GM19467 (cell line): ENCODE data around the gene GATC.
"Not testable (repeated sequence)": the region's sequence is repeated elsewhere in the genome, so short reads cannot be mapped to it uniquely, and the experiment has no call there.

Experiments used
- ATAC-seq: cut with Tn5 transposase; IDR thresholded peaks from one replicate; pipeline ENCODE4 v1.9.1; 2021; ENCODE audit warnings: mild to moderate bottlenecking, moderate library complexity; ENCODE audit not compliant: unreplicated experiment

GATC gene

GRCh38 chr12:120432772-120433525 lies 13.3 kb upstream of the GATC start:
- ATAC-seq = no peak

- ATAC-seq = peak; percentile 95
Observed at GRCh38 chr12:120437735-120438494, 8.3 kb upstream of the GATC start, which contains the start of gene COX6A1. Gene COX6A1, plus strand, starts transcription at chr12:120438113. Its CDS starts 14 bp downstream, at chr12:120438127.

GRCh38 chr12:120438495-120439198 lies 7.6 kb upstream of the GATC start:
- no peak for ATAC-seq

GRCh38 chr12:120439646-120440247 lies 6.5 kb upstream of the GATC start:
- no peak for ATAC-seq

- no peak for ATAC-seq
Observed at GRCh38 chr12:120444676-120445075, 1.6 kb upstream of the GATC start.

GRCh38 chr12:120446844-120447178 lies 567 bp downstream of the GATC start:
- not testable (repeated sequence) for ATAC-seq

- ATAC-seq = no peak
Observed at GRCh38 chr12:120447992-120448391, 1.7 kb downstream of the GATC start.

- not testable (repeated sequence) for ATAC-seq
Observed at GRCh38 chr12:120452524-120452923, 6.3 kb downstream of the GATC start.

- ATAC-seq = no peak
Observed at GRCh38 chr12:120453060-120453750, 7.0 kb downstream of the GATC start.

GRCh38 chr12:120453977-120454376 lies 7.7 kb downstream of the GATC start:
- no peak for ATAC-seq

- no peak for ATAC-seq
Observed at GRCh38 chr12:120455302-120455701, 9.1 kb downstream of the GATC start.

GRCh38 chr12:120457133-120457532 lies 10.9 kb downstream of the GATC start:
- no peak for ATAC-seq

GRCh38 chr12:120460157-120460556 lies 13.9 kb downstream of the GATC start:
- ATAC-seq = no peak

- no peak for ATAC-seq
Observed at GRCh38 chr12:120462099-120462640, 15.9 kb downstream of the GATC start.

GRCh38 chr12:120463712-120464111 lies 17.5 kb downstream of the GATC start:
- no peak for ATAC-seq

GRCh38 chr12:120465756-120466155 lies 19.5 kb downstream of the GATC start:
- no peak for ATAC-seq

GRCh38 chr12:120466560-120467315 lies 20.5 kb downstream of the GATC start:
- ATAC-seq = no peak

- ATAC-seq = no peak
Observed at GRCh38 chr12:120467439-120467838, 21.2 kb downstream of the GATC start.

GRCh38 chr12:120468325-120468820 lies 22.1 kb downstream of the GATC start:
- ATAC-seq = no peak
